ENCODE results near the gene STX4. TPM values are rescaled to one million over a fixed set of nuclear protein-coding genes. Genes with fewer than 3 reads are reported as not detected.
A peak's percentile ranks its signal among the peaks of the same experiment; 100 is the strongest.

The STX4 gene
- polyA plus RNA-seq, 1 donor (not counting 4 experiments of a cell fraction or from before 2014, with no cell fraction given) = 43.6 TPM

GRCh38 chr16:31033709-31034492, 543 bp downstream of the STX4 start:
- TF ChIP-seq CTCF (optimal IDR thresholded peaks at IDR 0.05 in 1 of 3, IDR thresholded peaks at IDR 0.05 in 1 of 3, conservative IDR thresholded peaks at IDR 0.05 in 1 of 3; ENCODE audit: extremely low read depth in 1 of 3, insufficient read depth in 2 of 3, low read length in 3 of 3) (no peak), EZH2 (IDR thresholded peaks at IDR 0.05; ENCODE audit: low read length) (no peak)
- Histone ChIP-seq H3K27ac (ENCODE audit: control insufficient read depth, insufficient read depth, low read length) (peak overlapping the region; percentile 89), H4K20me1 (ENCODE audit: control insufficient read depth, extremely low read depth, insufficient read depth, low read length) (peaks cover 2% of the 10 kb centered on the region), H3K9me1 (ENCODE audit: control insufficient read depth, extremely low read depth, insufficient read depth, low read length) (no peaks in the 10 kb centered on the region), H3K36me3 (ENCODE audit: control insufficient read depth in 2 of 2, extremely low read depth in 1 of 2, insufficient read depth in 2 of 2, low read length in 2 of 2) (peaks cover 14 to 19% of the 10 kb centered on the region in 2 experiments), H2AFZ (ENCODE audit: control insufficient read depth, low read length) (peak overlapping the region; percentile 82), H3K4me1 (ENCODE audit: control insufficient read depth, extremely low read depth, insufficient read depth, low read length) (peaks cover 10% of the 10 kb centered on the region), H3K9me3 (ENCODE audit: control insufficient read depth, low read depth, low read length) (no peaks in the 10 kb centered on the region), H3K27me3 (ENCODE audit: control insufficient read depth, extremely low read depth, insufficient read depth, low read length) (no peaks in the 10 kb centered on the region), H3K4me3 (ENCODE audit: control insufficient read depth in 2 of 3, extremely low read depth in 1 of 3, insufficient read depth in 2 of 3, low read depth in 1 of 3, low read length in 3 of 3) (peak overlapping the region; percentile 98 to 99 (median 98)), H3K4me2 (ENCODE audit: control insufficient read depth, extremely low read depth, insufficient read depth, low read depth, low read length) (peak overlapping the region; percentile 84), H3K9ac (ENCODE audit: control insufficient read depth, extremely low read depth, insufficient read depth, low read length) (peak overlapping the region; percentile 92), H3K79me2 (ENCODE audit: control insufficient read depth, insufficient read depth, low read length) (peaks cover 13% of the 10 kb centered on the region)
- FAIRE-seq (no peak), DNase-seq (ENCODE audit: low read depth, low spot score) (no peak)
- dilution Hi-C loops (cut with MboI; ENCODE audit: extremely low pct_ligation_motif_present, low sequenced_read_pairs) = no loop called here

DNA sequence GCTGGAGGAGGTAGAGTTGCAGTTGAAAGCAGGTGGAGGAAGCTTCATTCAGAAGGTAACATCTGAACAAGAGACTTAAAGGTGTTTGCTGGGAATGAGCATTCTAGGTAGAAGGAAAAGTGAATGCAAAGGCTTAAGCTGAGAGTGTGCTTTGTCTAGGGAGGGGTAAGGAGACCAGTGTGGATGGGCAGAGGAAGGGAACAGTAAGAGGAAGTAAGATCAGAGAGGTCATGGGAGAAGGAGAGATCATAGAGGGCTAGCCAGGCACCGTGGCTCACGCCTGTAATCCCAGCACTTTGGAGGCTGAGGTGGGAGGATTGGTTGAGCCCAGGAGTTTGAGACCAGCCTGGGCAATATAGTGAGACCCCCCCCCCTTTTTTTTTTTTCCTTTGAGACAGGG, 3.3 kb downstream of the STX4 start:
- H3K9ac ChIP-seq (ENCODE audit: control insufficient read depth, extremely low read depth, insufficient read depth, low read length) = no peak overlapping the region
- dilution Hi-C loops (cut with MboI; ENCODE audit: extremely low pct_ligation_motif_present, low sequenced_read_pairs) = no loop called here

More for the DNA sequence above, 3.3 kb downstream of the STX4 start:
- DNase-seq (ENCODE audit: low read depth, low spot score) (no peak), FAIRE-seq (no peak)
- peaks cover 10% of the 10 kb centered on the region for H3K4me1 ChIP-seq (ENCODE audit: control insufficient read depth, extremely low read depth, insufficient read depth, low read length)
- no peak overlapping the region for H2AFZ ChIP-seq (ENCODE audit: control insufficient read depth, low read length)
- TF ChIP-seq CTCF (optimal IDR thresholded peaks at IDR 0.05 in 1 of 3, IDR thresholded peaks at IDR 0.05 in 1 of 3, conservative IDR thresholded peaks at IDR 0.05 in 1 of 3; ENCODE audit: extremely low read depth in 1 of 3, insufficient read depth in 2 of 3, low read length in 3 of 3) (no peak), EZH2 (IDR thresholded peaks at IDR 0.05; ENCODE audit: low read length) (no peak)
- H3K4me2 ChIP-seq (ENCODE audit: control insufficient read depth, extremely low read depth, insufficient read depth, low read depth, low read length) = no peak overlapping the region
- peaks cover 13% of the 10 kb centered on the region for H3K79me2 ChIP-seq (ENCODE audit: control insufficient read depth, insufficient read depth, low read length)
- H3K36me3 ChIP-seq (ENCODE audit: control insufficient read depth in 2 of 2, extremely low read depth in 1 of 2, insufficient read depth in 2 of 2, low read length in 2 of 2) = peaks cover 14 to 33% of the 10 kb centered on the region in 2 experiments
- no peak overlapping the region for H3K27ac ChIP-seq (ENCODE audit: control insufficient read depth, insufficient read depth, low read length)
- H4K20me1 ChIP-seq (ENCODE audit: control insufficient read depth, extremely low read depth, insufficient read depth, low read length) = peaks cover 2% of the 10 kb centered on the region
- no peak overlapping the region for H3K4me3 ChIP-seq (ENCODE audit: control insufficient read depth in 2 of 3, extremely low read depth in 1 of 3, insufficient read depth in 2 of 3, low read depth in 1 of 3, low read length in 3 of 3)
- no peaks in the 10 kb centered on the region for H3K9me3 ChIP-seq (ENCODE audit: control insufficient read depth, low read depth, low read length)
- no peaks in the 10 kb centered on the region for H3K9me1 ChIP-seq (ENCODE audit: control insufficient read depth, extremely low read depth, insufficient read depth, low read length)
- no peaks in the 10 kb centered on the region for H3K27me3 ChIP-seq (ENCODE audit: control insufficient read depth, extremely low read depth, insufficient read depth, low read length)
